HG02884 (cell line): Measurements from ENCODE around the gene EPHB2.
"Not testable (repeated sequence)": the region's sequence is repeated elsewhere in the genome, so short reads cannot be mapped to it uniquely, and the experiment has no call there.

Experiments
- ATAC-seq: cut with Tn5 transposase; IDR thresholded peaks from one replicate; pipeline ENCODE4 v1.9.1; 2021; ENCODE audit warnings: mild to moderate bottlenecking, moderate library complexity; ENCODE audit not compliant: unreplicated experiment

EPHB2 gene

DNA sequence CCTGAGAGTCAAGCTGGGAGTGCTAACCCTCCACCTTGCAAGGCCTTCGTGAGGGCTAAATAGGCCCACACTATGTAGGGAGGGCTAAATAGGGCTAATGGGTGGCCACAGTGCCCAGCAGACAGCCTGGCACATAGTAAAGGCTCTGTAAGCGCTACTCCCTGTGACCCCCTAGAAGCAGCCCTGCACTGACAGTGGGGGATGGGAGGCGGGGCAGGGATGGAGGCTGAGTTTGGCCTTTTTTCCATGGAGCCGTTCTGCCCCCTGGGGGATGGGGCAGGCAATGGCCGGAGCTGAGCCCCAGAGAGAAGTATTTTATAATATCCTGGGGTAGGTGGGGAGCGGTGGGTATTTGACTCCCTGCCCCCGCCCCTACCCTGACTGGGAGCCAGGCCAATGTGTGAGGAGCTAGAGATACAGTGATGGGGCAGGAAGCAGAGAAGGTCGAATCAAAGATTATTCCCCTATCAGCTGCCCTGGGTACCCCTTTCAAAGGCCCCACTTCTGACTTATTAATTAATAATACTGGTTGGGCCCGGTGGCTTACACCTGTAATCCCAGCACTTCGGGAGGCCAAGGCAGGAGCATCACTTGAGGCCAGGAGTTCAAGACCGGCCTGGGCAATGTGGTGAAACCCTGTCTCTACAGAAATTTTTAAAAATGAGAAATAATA lies 219.7 kb downstream of the EPHB2 start:
- no peak for ATAC-seq

DNA sequence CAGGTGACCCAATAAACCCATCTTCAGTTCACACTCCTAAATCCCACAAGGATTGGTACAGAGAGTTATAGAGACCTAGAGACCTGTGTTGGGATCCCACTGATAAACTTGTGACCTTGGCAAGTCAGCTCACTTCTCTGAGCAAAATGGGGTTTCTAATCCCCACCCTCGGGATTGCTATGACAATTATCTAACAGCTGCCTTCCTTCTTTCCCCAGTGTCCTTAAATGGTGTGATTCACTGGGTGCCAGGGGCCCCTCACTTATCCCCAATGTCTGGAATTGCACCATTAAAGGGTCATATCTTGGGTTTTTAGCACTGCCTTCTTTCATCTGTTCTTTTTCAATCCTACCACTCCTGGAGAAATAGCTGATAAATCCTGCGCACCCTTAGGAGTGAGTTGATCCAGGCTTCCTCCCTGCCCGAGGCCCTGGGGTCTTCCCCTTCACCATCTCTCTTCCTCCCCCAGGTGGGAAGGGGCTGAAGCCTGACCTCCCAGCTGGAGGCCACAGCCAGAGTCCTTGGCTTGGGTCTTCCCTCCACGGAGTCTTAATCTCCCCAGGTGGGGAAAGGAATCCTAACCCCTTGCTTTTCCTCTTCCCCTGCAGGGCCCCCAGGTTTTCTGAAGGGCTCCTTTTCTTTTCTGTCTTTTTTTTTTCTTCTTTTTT lies 222.3 kb downstream of the EPHB2 start:
- no peak for ATAC-seq

DNA sequence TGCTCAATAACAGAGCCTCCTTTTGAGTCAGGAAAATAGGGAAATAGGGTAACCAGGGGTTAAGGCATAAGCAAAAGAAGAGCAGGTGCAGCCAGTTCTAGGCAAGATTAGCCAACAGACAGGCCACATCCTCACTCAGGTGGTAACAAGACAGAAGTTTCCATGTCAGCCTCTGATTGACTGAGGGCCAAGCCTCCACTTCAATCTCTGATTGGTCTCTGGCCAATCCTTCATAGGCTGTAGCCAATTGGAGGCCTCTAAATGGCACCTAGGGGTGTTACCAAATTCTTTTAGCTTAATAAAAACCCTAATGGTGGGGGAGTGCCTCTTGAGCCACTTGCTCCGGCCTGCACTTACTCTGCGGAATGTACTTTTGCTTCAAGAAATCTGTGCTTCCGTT lies 224.8 kb downstream of the EPHB2 start:
- ATAC-seq, result no peak

DNA sequence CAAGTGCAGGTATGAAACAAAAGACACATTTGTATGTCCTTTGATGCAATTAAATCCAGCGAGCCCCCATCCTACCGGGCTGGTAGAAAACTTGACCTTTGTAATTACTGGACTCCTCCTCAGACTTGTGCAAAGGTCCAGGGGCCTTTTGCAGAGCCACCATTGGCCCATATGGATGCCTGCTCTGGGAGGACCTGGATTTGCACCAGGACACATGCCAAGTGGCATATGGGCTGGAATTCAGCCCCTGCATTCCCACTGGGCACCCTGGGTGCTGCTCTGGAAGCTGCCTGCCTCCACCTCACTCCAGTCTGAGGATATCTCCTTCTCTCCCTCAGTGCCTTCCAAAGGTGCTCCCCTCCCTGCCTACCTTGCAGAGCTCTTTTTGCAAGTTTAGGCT lies 226.0 kb downstream of the EPHB2 start:
- no peak for ATAC-seq

DNA sequence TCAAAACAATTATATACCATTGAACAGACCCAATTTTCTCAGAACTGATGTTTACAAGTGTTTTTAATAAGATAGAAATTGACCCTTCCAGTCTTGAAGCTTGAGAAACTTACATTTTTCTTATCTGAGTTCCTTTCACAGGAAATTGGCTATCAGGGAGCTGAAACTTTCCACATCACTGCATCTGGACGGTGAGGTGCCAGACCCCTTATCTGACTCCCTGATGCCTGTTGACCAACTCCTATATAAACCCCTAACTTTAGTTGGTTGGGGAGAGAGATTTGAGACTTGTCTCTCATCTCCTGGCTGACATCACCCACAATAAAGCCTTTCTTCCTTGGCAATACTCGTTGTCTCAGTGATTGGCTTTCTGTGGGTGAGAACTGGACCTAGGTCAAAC lies 230.6 kb downstream of the EPHB2 start:
- no peak for ATAC-seq

DNA sequence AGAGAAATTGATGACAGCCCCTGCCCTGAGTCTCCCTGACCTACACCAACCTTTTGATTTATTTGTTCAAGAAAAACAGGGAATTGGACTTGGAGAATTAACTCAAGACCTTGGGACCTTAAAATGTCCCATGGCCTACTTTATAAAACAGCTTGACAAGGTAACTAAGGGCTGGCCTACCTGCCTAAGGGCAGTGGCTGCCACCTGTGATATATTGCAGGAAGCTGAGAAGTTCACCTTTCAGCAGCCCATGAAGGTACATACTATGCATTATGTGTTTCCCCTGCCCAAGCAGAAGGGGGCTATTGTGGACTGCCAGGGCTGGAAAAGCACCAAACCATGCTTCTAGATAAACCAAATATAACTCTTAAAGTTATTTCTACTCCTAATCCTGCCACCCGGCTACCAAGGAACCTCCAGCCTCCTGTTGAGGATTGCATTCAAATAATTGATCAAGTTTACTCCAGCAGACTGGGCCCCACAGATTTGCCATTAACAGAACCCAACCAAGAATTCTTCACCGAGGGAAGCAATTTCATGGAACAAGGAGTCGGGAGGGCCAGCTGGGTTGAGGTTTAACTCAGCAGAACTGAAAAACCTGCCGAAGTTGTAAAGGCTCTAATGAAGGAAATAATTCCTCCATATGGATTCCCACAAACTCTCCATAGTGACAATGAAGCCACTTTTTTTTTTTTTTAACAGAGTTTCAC lies 233.9 kb downstream of the EPHB2 start:
- no peak for ATAC-seq

DNA sequence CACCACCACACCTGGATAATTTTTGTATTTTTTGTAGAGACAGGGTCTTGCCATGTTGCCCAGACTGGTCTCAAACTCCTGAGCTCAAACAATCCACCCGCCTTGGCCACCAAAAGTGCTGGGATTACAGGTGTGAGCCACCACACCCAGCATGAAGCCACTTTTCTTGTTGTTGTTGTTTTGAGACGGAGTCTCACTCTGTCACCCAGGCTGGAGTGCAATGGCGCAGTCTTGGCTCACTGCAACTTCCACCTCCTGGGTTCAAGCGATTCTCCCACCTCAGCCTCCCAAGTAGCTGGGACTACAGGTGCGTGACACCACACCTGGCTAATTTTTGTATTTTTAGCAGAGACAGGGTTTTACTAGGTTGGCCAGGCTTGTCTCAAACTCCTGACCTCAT lies 234.5 kb downstream of the EPHB2 start:
- ATAC-seq, result not testable (repeated sequence)

DNA sequence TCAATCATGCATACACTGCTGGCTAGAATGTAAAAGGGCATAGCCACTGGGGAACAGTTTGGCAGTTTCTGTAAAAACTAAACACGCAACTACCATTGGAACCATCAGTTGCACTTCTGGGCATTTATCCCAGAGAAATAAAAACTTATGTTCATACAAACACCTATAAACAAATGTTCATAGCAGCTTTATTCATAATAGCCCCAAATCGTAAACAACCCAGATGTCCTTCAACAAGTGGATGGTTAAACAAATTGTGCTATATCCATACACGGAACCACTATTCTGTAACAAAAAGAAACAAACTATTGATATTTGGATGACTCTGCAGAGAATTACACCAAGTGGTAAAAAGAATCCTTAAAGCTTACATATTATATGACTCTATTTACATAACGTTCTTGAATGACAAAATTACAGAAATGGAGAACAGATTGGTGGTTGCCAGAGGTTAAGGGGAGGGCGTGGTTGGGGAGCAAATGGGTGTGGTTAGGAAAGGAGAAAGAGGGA lies 239.2 kb downstream of the EPHB2 start:
- ATAC-seq, result no peak

DNA sequence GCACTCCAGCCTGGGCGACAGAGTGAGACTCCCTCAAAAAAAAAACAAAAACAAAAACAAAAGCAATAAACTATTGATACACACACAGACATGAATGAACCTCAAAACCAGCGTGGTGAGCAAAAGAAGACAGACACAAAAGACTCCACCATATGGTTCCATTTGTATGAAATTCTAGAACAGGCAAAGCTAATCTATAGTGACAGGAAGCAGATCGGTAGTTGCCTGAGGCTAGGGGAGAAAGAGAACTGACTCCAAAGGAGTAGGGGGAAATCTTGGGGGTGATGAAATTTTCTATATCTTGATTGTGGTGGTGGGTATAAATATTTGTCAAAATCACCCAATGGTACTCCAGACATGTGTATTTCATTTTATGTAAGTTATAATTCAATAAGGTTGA lies 241.2 kb downstream of the EPHB2 start:
- no peak for ATAC-seq

DNA sequence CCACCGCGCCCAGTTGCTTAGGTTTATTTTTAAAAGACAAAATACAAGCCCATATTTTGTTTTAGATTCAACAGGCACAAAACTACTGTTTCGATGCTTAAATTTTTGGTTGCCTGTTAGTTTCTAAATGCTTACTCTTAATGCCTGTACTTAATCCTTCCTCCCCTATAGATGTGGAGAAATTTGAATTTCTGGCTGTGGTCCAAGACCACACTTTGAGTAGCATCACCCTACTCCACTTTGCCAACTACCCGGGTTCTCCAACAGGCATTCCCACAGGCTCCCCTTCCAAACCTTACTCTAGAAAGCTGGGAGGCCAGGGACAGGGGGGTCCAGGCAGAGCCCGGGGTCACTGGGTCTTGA lies 242.0 kb downstream of the EPHB2 start:
- ATAC-seq, result no peak

DNA sequence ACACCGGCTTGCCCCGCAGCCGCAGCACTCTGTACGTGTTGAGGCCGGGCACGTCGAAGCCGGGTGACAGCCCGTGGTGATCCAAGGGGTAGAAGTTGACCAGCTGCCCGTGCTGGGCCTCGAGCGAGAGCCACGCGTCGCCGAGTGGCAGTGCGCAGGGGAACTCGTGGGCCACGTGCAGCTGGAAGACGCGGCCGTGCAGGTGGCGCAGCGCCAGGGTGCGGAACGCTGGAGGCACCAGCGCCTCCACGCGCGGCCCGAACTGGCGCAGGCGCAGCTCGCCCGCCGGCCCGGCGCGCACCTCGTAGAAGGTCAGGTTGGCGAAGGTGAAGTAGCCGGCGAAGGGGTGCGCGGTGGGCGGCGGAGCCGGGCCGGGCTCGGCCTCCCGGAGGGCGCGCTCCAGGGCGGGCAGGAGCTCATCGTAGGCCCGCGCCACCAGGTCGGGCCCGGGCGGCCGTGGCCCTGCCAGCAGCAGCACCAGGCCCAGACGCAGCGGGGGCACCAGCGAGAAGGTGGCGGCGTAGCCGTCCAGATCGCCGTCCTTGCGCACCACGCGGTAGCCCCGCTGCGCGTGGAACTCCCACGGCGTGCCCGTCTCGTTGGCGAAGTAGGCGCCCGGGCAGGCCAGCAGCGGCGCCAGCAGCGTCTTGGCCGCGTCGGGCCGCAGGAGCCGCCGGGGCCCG lies 242.6 kb downstream of the EPHB2 start:
- ATAC-seq, result no peak

DNA sequence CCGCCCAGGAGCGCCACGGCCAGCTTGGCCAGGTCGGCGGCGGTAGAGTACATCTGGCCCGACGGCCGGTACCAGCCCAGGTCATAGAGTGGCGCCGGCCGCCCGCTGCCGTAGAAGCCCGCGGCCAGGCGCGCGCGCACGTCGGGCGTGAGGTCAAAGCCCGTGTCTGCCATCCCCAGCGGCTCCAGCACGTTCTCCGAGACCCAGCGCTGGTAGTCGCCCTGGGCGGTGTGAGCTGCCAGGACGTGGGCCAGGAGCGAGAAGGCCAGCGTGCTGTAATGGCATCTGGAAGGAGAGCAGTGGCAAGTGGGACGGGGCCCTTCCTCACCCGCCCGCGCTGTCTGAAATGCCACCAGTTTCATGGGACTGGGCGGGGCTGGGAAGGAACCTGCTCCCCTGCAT lies 243.1 kb downstream of the EPHB2 start:
- ATAC-seq, result no peak

DNA sequence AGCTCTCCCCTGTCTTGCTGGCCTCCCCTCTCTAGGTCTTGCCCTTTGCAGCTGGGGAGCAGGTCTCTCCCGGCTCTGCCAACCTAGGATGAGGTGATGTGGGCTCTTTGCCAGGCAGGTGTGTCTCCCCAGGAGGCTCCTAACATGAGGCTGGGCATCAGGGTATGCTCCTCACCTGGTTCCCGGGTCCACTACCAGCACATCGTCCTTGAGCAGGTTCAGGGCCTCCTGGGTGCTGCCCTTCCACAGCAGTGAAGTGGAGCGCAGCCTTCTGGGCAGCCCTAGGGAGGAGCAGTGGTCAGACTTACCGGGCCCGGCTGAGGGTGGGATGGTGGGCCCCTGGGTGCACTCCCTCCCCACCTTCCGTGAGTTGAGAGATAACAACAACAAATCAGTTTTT lies 244.5 kb downstream of the EPHB2 start:
- ATAC-seq, result no peak

DNA sequence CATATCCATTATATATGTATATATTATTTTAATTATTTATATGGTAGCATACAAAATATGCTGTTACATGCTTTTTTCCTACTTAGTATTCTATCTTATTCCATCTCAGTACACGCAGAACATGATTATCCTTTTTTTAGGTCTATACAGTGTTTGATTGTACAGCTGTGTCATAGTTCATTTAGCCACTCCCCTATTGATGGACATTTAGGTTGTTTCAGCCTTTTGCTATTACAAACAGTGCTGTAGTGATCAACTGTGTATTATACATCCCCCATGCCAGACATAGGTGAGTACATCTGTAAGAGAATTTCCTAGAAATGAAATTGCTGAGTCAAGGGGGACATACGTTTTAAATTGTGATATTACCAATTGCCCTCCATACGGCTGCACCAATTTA lies 246.4 kb downstream of the EPHB2 start:
- no peak for ATAC-seq

DNA sequence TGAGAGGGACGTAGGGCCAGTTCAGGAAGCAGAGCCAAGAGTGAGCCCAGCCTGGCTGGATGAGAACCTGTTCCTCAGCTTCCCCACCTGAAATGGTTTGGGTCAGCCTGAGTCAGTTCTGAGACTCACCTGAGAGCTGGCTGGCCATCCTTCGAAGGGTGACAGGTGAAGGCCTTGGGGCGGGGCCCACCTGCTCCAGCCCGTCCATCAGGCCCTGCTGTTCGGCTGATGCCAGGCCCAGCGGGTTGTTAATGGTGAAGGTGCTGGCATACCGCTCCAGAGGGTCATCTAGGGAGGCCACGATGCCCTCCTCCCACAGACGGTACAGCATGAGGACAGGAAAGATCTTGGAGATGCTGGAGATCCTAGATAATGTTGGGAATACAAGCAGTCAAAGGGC lies 247.9 kb downstream of the EPHB2 start:
- no peak for ATAC-seq

DNA sequence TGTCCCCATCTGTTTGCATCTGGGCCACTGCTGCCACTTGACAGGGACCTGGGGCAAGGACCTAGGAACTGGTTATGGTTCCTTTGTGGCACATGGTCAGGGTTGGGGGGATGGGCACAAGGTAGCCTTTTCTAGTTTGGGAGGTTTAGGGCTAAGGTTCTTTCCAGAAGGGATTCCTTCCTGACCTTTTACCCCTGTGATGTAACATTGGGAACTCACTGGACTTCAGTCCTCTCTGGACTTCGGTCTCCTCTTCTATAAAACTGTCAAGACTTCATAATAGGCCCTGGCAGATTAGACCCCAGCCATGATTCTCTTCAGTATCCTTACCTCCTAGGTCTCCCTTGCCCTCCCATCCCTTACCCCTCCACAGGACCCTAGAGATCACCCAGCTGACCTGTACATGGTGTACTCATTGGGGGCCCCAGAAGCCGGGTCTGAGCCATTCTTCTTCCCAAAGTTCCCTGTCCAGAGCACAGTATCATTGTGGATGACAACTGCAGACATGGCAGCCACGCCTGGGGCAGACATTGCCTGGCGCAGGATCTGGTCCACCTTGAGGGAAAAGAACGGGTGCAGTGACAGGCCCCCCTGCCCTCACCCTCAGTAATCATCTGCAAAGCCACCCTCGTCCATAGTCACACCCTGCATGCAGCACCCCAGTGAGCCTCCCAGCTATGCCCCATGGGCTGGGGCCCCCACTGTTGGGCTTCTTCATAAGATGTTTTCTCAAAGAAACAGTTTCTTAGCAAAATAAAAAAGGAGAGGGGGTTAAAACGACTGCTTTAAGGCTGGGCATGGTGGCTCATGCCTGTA lies 249.1 kb downstream of the EPHB2 start:
- no peak for ATAC-seq

DNA sequence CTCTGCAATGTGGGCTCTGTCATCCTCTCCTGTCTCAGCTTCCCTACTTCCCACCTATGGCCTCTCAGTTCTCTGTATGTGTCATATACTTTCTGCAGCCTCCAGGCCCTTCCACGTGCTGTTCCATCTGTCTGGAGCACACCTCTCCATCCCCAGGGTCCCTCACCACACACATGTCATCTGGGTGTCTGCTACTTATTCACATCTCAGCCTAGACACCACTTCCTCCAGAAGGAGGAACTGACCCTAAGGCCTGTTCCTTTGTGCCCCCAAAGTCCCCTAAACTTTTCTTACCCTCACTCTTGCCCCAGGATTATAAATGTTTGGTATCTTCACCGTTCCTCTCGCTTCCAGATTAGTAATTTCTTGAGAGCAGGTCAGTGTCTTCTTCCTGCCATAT lies 251.9 kb downstream of the EPHB2 start:
- no peak for ATAC-seq

DNA sequence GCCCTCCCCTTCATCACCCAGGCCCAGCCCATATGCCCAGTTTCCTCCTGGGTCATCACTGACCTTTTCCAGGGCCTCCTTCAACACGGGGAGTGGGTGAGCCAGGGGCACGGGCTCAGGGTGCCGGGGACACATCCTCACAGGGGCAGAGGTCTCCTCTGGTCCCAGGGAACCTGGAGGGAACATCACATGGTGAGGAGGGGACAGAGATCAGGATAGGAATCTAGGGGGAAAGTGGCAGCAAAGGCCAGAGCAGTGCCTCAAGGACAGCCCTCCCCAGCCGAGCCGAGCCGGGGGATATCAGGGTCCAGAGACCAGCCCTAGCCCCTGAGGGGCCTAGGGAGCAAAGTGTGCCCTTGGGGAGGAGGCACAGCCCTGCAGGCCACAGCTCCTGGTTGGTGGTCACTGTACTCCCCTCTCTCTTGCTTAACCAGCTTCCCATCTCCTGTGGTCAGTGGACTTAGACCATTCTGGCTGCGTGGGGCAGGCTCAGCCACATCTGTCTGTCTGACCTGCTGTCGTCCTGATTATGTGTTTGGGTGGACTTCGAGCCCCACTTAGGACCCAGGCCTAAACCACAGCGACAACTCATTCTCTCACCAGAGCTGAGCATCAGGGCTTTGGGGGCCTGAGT lies 252.5 kb downstream of the EPHB2 start:
- ATAC-seq, result no peak

DNA sequence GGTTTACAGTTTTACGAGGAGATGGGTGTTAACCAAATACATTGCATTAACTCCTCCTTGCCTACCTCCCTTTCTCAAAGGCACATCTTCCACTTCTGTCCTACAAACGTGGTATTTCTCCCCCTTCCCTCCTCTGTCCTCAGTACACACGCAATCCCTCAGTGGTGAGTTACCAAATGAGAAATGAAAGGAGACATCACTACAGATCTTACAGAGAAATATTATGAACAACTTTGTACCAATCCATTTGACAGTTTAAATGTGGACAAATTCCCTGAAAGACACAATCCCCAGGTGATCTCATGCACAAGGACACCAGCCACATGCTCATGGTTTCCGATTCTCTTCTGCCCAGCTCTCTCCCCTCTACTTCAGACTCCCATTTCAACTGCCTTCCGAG lies 255.7 kb downstream of the EPHB2 start:
- ATAC-seq, result no peak

DNA sequence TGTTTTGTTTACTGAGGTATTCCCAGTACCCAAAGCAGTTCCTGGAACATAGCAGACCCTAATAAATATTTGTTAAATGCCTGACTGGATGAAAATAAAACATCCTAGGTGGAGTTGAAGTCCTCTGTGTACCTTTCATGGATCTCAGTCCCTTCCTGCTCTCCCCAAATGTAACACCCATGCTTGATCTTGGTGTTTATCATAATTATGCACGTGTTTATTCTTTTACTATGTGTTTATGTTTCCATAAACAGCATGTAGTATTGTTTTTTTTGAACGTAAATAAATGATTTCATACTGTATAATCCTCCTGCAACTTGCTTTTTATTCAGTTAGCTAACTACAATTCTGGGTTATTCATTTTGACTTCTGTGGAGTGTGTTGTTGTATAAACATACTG lies 257.2 kb downstream of the EPHB2 start:
- ATAC-seq, result no peak
